Kidney epithelial cell (primary cell): ENCODE data around the gene PDCD7. TPM values are rescaled to one million over a fixed set of nuclear protein-coding genes. Genes with fewer than 3 reads are reported as not detected.

Experiments
- DNase-seq: peaks from one replicate; pipeline ENCODE4 v3.0.0-alpha.2; 2010; ENCODE audit warnings: low read depth
- H3K27me3 ChIP-seq: 2 replicates; pipeline ENCODE4 v1.6.0; 2011; ENCODE audit warnings: low read length; ENCODE audit not compliant: control insufficient read depth, insufficient read depth
- H3K36me3 ChIP-seq: 2 replicates; pipeline ENCODE4 v1.5.1; 2011; ENCODE audit warnings: low read length; ENCODE audit not compliant: control insufficient read depth, insufficient read depth
- H3K4me3 ChIP-seq: 2 replicates; pipeline ENCODE4 v1.5.1; 2011; ENCODE audit warnings: low read depth, mild to moderate bottlenecking, control low read depth, low read length
- CTCF ChIP-seq: IDR thresholded peaks from 2 replicates; pipeline ENCODE4 v1.5.1; 2011; ENCODE audit warnings: mild to moderate bottlenecking, moderate library complexity, low read length, control low read depth, inconsistent platforms; ENCODE audit not compliant: insufficient read depth, poor library complexity, severe bottlenecking
- total RNA-seq: library from RNA; depleted of rRNA; stranded (reverse); fragments of >200 nt; gene quantifications from 2 replicates; pipeline ENCODE4 v1.2.3, GENCODE V29; 2015

PDCD7 gene
- total RNA-seq, 1 donor from 2014 or later, result 25.6 TPM

GRCh38 chr15:65082303-65082953 lies 51.2 kb downstream of the PDCD7 start:
- DNase-seq, result no peak
- Histone ChIP-seq H3K4me3 (no peak overlapping the region), H3K36me3 (no peaks in the 10 kb centered on the region), H3K27me3 (peaks cover 57% of the 10 kb centered on the region)
- TF ChIP-seq CTCF, result no peak

- H3K4me3 ChIP-seq, result no peak overlapping the region
- no peak for DNase-seq
- peaks cover 64% of the 10 kb centered on the region for H3K27me3 ChIP-seq
- no peaks in the 10 kb centered on the region for H3K36me3 ChIP-seq
- TF ChIP-seq CTCF, result no peak
These were observed 51.9 kb downstream of the PDCD7 start for GRCh38 chr15:65081758-65082157.

- Histone ChIP-seq H3K36me3 (no peaks in the 10 kb centered on the region), H3K4me3 (no peak overlapping the region), H3K27me3 (peaks cover 67% of the 10 kb centered on the region)
- no peak for DNase-seq
- no peak for TF ChIP-seq CTCF
These were observed 52.3 kb downstream of the PDCD7 start for GRCh38 chr15:65081270-65081669.

GRCh38 chr15:65079580-65079979 lies 54.0 kb downstream of the PDCD7 start:
- Histone ChIP-seq H3K4me3 (no peak overlapping the region), H3K27me3 (peaks cover 53% of the 10 kb centered on the region), H3K36me3 (no peaks in the 10 kb centered on the region)
- no peak for DNase-seq
- no peak for TF ChIP-seq CTCF

GRCh38 chr15:65077981-65078352 lies 55.6 kb downstream of the PDCD7 start:
- Histone ChIP-seq H3K4me3 (no peak overlapping the region), H3K36me3 (no peaks in the 10 kb centered on the region), H3K27me3 (peaks cover 41% of the 10 kb centered on the region)
- no peak for DNase-seq
- peak; percentile 85 for TF ChIP-seq CTCF
